Osteoblast (primary cell): ENCODE measurements around the gene PNKP. TPM values are rescaled to one million over a fixed set of nuclear protein-coding genes. Genes with fewer than 3 reads are reported as not detected.

Source experiments
- DNase-seq: peaks from one replicate; pipeline ENCODE4 v3.0.0; 2011; ENCODE audit warnings: low spot score, mixed read lengths; ENCODE audit not compliant: insufficient read length; ENCODE audit errors: missing footprints
- H2AFZ ChIP-seq: 2 replicates; pipeline ENCODE4 v1.6.0; 2011; ENCODE audit warnings: mild to moderate bottlenecking, low read length
- H3K27ac ChIP-seq: 2 replicates; pipeline ENCODE4 v1.5.1; 2011; ENCODE audit warnings: mild to moderate bottlenecking, low read depth, low read length, moderate library complexity
- H3K27me3 ChIP-seq: 2 replicates; pipeline ENCODE4 v1.6.0; 2012; ENCODE audit warnings: mild to moderate bottlenecking, control low read depth, inconsistent platforms, low read length, moderate library complexity; ENCODE audit not compliant: insufficient read depth
- H3K36me3 ChIP-seq: 2 replicates; pipeline ENCODE4 v1.5.1; 2011; ENCODE audit warnings: mild to moderate bottlenecking, low read length, control low read depth, moderate library complexity; ENCODE audit not compliant: insufficient read depth
- H3K4me1 ChIP-seq: 2 replicates; pipeline ENCODE4 v1.5.1; 2011; ENCODE audit warnings: mild to moderate bottlenecking, low read length, control low read depth, moderate library complexity; ENCODE audit not compliant: insufficient read depth
- H3K4me2 ChIP-seq: 2 replicates; pipeline ENCODE4 v1.6.0; 2011; ENCODE audit warnings: mild to moderate bottlenecking, low read length; ENCODE audit not compliant: insufficient read depth
- H3K4me3 ChIP-seq: fragments of 200-600 bp; sonication (generic); 3 replicates; pipeline ENCODE4 v1.5.1; 2012; ENCODE audit warnings: mild to moderate bottlenecking, low read length, inconsistent platforms; ENCODE audit not compliant: insufficient read depth
- H3K79me2 ChIP-seq: 2 replicates; pipeline ENCODE4 v1.6.0; 2012; ENCODE audit warnings: mild to moderate bottlenecking, low read length, control low read depth, inconsistent platforms; ENCODE audit not compliant: insufficient read depth
- H3K9me3 ChIP-seq: 2 replicates; pipeline ENCODE4 v1.5.1; 2011; ENCODE audit warnings: low read depth, low read length, control low read depth
- H4K20me1 ChIP-seq: 2 replicates; pipeline ENCODE4 v1.6.0; 2012; ENCODE audit warnings: mild to moderate bottlenecking, low read length, control low read depth; ENCODE audit not compliant: insufficient read depth
- CTCF ChIP-seq: IDR thresholded peaks from 2 replicates; pipeline ENCODE4 v1.5.1; 2011; ENCODE audit warnings: mild to moderate bottlenecking, low read depth, low read length, moderate library complexity; ENCODE audit errors: extremely low read depth
- total RNA-seq: library from RNA; depleted of rRNA; stranded (reverse); fragments of >200 nt; gene quantifications from 2 replicates; pipeline ENCODE4 v1.2.3, GENCODE V29; 2012

Gene PNKP
- total RNA-seq, 1 donor = 43.8 TPM

- Histone ChIP-seq H4K20me1 (peaks cover 4% of the 10 kb centered on the region), H3K4me2 (peak overlapping the region; percentile 94), H3K4me1 (peaks cover 20% of the 10 kb centered on the region), H3K79me2 (peaks cover 41% of the 10 kb centered on the region), H3K9me3 (no peaks in the 10 kb centered on the region), H3K36me3 (peaks cover 33% of the 10 kb centered on the region), H3K27me3 (no peaks in the 10 kb centered on the region), H3K27ac (peak overlapping the region; percentile 100), H2AFZ (peak overlapping the region; percentile 96), H3K4me3 (peak overlapping the region; percentile 100)
- peak; percentile 100 for DNase-seq
- no peak for TF ChIP-seq CTCF
Observed at GRCh38 chr19:49877879-49878743, 10.7 kb upstream of the PNKP start.

GRCh38 chr19:49877020-49877878, 9.9 kb upstream of the PNKP start, which contains the start of the genes AKT1S1 and TBC1D17:
Gene AKT1S1, minus strand, starts transcription at chr19:49877355. Its CDS starts 4,060 bp downstream, at chr19:49873295.
Gene TBC1D17, plus strand, starts transcription at chr19:49877702. Its CDS starts 22 bp downstream, at chr19:49877724.
- TF ChIP-seq CTCF = no peak
- H3K9me3 ChIP-seq = no peaks in the 10 kb centered on the region
- H3K4me1 ChIP-seq = peaks cover 20% of the 10 kb centered on the region
- peaks cover 4% of the 10 kb centered on the region for H4K20me1 ChIP-seq
- H3K36me3 ChIP-seq = peaks cover 26% of the 10 kb centered on the region
- H3K27me3 ChIP-seq = no peaks in the 10 kb centered on the region
- peak within 1 kb of the TSS; percentile 94 for H3K4me2 ChIP-seq
- H3K4me3 ChIP-seq = peak within 1 kb of the TSS; percentile 100
- peak; percentile 100 for DNase-seq
- peak within 1 kb of the TSS; percentile 100 for H3K27ac ChIP-seq
- H2AFZ ChIP-seq = peak within 1 kb of the TSS; percentile 98
- H3K79me2 ChIP-seq = peaks cover 46% of the 10 kb centered on the region

GRCh38 chr19:49876422-49877019, 9.1 kb upstream of the PNKP start:
- Histone ChIP-seq H2AFZ (peak overlapping the region; percentile 98), H4K20me1 (peaks cover 4% of the 10 kb centered on the region), H3K4me2 (peak overlapping the region; percentile 94), H3K27ac (peak overlapping the region; percentile 100), H3K27me3 (no peaks in the 10 kb centered on the region), H3K9me3 (no peaks in the 10 kb centered on the region), H3K79me2 (peaks cover 49% of the 10 kb centered on the region), H3K36me3 (peaks cover 22% of the 10 kb centered on the region), H3K4me1 (peaks cover 20% of the 10 kb centered on the region), H3K4me3 (peak overlapping the region; percentile 100)
- TF ChIP-seq CTCF = no peak
- DNase-seq = peak; percentile 97
